ENCODE results near the gene SYNPR. TPM values are rescaled to one million over a fixed set of nuclear protein-coding genes. Genes with fewer than 3 reads are reported as not detected.

Gene SYNPR
- total RNA-seq, 1 experiment from 2014 or later = 0.17 TPM

DNA sequence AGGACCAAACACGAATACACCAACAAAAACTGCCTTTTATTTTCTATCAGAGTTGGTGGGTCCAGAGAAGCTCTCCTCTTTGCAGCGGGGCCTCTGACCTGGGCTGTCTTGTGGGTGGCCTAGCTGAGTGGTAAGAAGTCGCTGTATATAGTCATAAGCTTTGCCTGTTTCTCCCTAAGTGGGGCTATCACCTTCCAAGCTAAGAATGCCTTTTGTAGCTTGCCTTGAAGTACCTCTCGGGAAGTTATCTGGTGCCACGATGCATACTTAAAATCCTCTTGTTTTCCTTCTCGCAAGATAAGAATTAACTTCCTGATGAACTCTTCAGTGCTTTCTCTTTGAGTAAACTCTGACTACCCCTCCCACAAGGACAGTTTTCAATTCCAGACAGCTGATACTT, 178.8 kb downstream of the SYNPR start:
- Histone ChIP-seq H3K9ac (ENCODE audit: extremely low read depth, insufficient read length, low read length) (no peak overlapping the region), H2BK15ac (ENCODE audit: low read depth, low read length) (no peak overlapping the region), H3K4me2 (ENCODE audit: insufficient read depth, insufficient read length, low read length) (no peak overlapping the region), H3K18ac (ENCODE audit: insufficient read length, low read depth, low read length) (no peak overlapping the region), H3K79me2 (ENCODE audit: insufficient read depth, low read length) (no peaks in the 10 kb centered on the region), H2BK120ac (ENCODE audit: low read depth, low read length, poor library complexity, severe bottlenecking) (no peak overlapping the region), H2AFZ (ENCODE audit: low read length) (no peak overlapping the region), H3K23ac (ENCODE audit: insufficient read length, low read depth, low read length) (no peak overlapping the region), H4K5ac (ENCODE audit: insufficient read length, low read depth, low read length) (no peak overlapping the region), H4K91ac (ENCODE audit: insufficient read length, low read depth, low read length) (no peak overlapping the region), H3K56ac (ENCODE audit: insufficient read length, low read depth, low read length) (no peak overlapping the region), H2AK5ac (ENCODE audit: insufficient read length, low read length) (no peak overlapping the region), H4K20me1 (ENCODE audit: control insufficient read depth, insufficient read depth, insufficient read length) (no peaks in the 10 kb centered on the region), H3K4me1 (ENCODE audit: insufficient read depth, low read length) (no peaks in the 10 kb centered on the region), H2BK12ac (ENCODE audit: insufficient read length, low read depth, low read length) (no peak overlapping the region), H4K8ac (replicated peaks; ENCODE audit: insufficient read length, low read depth, low read length) (no peak overlapping the region), H3K9me3 (ENCODE audit: control insufficient read depth, low read depth, low read length) (no peaks in the 10 kb centered on the region), H3T11ph (ENCODE audit: low read length) (no peak overlapping the region), H3K27me3 (ENCODE audit: insufficient read depth, low read length) (no peaks in the 10 kb centered on the region), H2BK20ac (ENCODE audit: low read depth, low read length, poor library complexity, severe bottlenecking) (no peak overlapping the region), H3K14ac (ENCODE audit: insufficient read depth, low read length) (no peak overlapping the region), H3K4ac (ENCODE audit: low read depth, low read length) (no peak overlapping the region), H2BK5ac (ENCODE audit: insufficient read length, low read length) (no peak overlapping the region), H3K79me1 (ENCODE audit: insufficient read depth, low read depth, low read length, poor library complexity, severe bottlenecking) (no peaks in the 10 kb centered on the region), H3K27ac (ENCODE audit: insufficient read length, low read depth, low read length) (no peak overlapping the region), H3K23me2 (ENCODE audit: insufficient read length, low read depth, low read length, poor library complexity, severe bottlenecking) (no peaks in the 10 kb centered on the region)
- Mint-ChIP-seq H3K9me3 (peaks cover 0 to 2% of the 10 kb centered on the region in 2 experiments; a peak in 1 of 5 replicates), H3K27ac (no peak overlapping the region), H3K4me3 (no peak overlapping the region), H3K27me3 (ENCODE audit: low read depth) (no peaks in the 10 kb centered on the region), H3K4me1 (peaks cover 11 to 16% of the 10 kb centered on the region in 2 experiments), H3K36me3 (ENCODE audit: insufficient read depth in 1 of 3, low read depth in 3 of 3) (peaks cover 0 to 3% (median 0%) of the 10 kb centered on the region in 3 experiments; a peak in 2 of 7 replicates)
- WGBS (ENCODE audit: extremely low coverage, insufficient read length, low lambda C conversion rate) = no CpG with 5 or more reads among the region's 6 CpGs
- DNase-seq = no peak
- TF ChIP-seq, protein P1, sequence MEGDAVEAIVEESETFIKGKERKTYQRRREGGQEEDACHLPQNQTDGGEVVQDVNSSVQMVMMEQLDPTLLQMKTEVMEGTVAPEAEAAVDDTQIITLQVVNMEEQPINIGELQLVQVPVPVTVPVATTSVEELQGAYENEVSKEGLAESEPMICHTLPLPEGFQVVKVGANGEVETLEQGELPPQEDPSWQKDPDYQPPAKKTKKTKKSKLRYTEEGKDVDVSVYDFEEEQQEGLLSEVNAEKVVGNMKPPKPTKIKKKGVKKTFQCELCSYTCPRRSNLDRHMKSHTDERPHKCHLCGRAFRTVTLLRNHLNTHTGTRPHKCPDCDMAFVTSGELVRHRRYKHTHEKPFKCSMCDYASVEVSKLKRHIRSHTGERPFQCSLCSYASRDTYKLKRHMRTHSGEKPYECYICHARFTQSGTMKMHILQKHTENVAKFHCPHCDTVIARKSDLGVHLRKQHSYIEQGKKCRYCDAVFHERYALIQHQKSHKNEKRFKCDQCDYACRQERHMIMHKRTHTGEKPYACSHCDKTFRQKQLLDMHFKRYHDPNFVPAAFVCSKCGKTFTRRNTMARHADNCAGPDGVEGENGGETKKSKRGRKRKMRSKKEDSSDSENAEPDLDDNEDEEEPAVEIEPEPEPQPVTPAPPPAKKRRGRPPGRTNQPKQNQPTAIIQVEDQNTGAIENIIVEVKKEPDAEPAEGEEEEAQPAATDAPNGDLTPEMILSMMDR (conservative IDR thresholded peaks at IDR 0.05) = no peak

Measured in H9 (cell line).